Measurements from ENCODE around the gene MCM7. TPM values are rescaled to one million over a fixed set of nuclear protein-coding genes. Genes with fewer than 3 reads are reported as not detected.

Gene MCM7
- total and polyA plus RNA-seq, 2 of the 13 experiments (the other 11 are each of a cell fraction or from before 2014, with no cell fraction given): 84.5 to 214 TPM

DNA sequence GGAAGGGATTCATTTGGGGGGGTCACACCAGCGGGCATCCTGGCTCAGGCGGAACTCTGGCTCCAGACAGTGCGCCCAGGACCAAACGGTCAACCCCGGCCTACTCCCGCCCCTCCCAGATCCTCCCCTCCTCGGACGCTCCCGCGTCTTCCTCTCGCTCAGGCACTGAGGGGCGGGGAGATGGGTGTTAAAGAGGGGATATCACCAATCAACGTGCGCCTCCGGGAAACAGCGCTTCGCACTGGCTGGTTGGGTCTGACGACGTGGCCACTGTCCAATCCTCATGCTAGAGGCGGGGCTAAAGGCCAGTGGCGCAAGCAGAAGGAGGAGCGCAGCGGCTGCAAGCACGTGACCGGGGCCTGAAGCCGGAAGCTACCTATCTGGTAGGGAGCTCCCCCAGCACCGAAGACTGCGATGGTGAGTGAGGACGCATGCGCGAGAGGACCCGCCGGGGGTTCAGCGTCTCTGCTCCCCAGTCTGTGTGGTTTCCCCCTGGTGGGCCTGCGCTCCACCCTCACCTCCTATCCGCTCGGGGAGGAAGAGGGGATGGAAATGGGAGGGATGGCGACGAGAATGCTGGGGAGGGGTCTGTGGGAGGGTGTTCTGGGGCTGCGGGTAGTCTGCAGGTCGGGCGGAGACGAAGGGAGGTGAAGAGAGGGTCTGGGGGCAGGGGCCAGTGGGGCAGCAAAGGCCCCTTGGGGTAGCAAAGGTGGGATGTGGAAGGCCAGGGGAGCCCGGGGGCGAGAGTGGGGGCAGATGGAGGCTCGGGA is 47.5 kb upstream of the MCM7 start, which contains the start of gene LAMTOR4 (continued):
- no peak; the same call in 1 of the 2 replicates for TF ChIP-seq ZNF670 (CRISPR knock-in tag; IDR thresholded peaks at IDR 0.05; ENCODE audit: borderline replicate concordance)
- peak; percentile 5; the same call in 1 of the 2 replicates for TF ChIP-seq RARA (CRISPR knock-in tag; IDR thresholded peaks at IDR 0.05)
- TF ChIP-seq RFXANK (CRISPR knock-in tag; IDR thresholded peaks at IDR 0.05): peak; percentile 90; the same call in 1 of the 2 replicates
- TF ChIP-seq, protein P1, sequence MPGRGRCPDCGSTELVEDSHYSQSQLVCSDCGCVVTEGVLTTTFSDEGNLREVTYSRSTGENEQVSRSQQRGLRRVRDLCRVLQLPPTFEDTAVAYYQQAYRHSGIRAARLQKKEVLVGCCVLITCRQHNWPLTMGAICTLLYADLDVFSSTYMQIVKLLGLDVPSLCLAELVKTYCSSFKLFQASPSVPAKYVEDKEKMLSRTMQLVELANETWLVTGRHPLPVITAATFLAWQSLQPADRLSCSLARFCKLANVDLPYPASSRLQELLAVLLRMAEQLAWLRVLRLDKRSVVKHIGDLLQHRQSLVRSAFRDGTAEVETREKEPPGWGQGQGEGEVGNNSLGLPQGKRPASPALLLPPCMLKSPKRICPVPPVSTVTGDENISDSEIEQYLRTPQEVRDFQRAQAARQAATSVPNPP (CRISPR knock-in tag; IDR thresholded peaks at IDR 0.05): no peak
- 0 out of 2 replicates have a peak, but pooled peaks have one; percentile 26 for TF ChIP-seq KDM5B (CRISPR knock-in tag; IDR thresholded peaks at IDR 0.05; ENCODE audit: borderline replicate concordance)
- TF ChIP-seq TBP (CRISPR knock-in tag; IDR thresholded peaks at IDR 0.05): no peak
- no peak for TF ChIP-seq RORA (CRISPR knock-in tag; IDR thresholded peaks at IDR 0.05)
- TF ChIP-seq, protein P2, sequence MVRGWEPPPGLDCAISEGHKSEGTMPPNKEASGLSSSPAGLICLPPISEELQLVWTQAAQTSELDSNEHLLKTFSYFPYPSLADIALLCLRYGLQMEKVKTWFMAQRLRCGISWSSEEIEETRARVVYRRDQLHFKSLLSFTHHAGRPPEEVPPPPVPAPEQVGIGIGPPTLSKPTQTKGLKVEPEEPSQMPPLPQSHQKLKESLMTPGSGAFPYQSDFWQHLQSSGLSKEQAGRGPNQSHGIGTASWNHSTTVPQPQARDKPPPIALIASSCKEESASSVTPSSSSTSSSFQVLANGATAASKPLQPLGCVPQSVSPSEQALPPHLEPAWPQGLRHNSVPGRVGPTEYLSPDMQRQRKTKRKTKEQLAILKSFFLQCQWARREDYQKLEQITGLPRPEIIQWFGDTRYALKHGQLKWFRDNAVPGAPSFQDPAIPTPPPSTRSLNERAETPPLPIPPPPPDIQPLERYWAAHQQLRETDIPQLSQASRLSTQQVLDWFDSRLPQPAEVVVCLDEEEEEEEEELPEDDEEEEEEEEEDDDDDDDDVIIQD (CRISPR knock-in tag; IDR thresholded peaks at IDR 0.05; ENCODE audit: low read depth): 0 out of 2 replicates have a peak, but pooled peaks have one; percentile 24
- TF ChIP-seq NCOA1 (CRISPR knock-in tag; IDR thresholded peaks at IDR 0.05): no peak
- TF ChIP-seq ZBTB38 (CRISPR knock-in tag; IDR thresholded peaks at IDR 0.05): no peak
- no peak for TF ChIP-seq ZNF564 (CRISPR knock-in tag; IDR thresholded peaks at IDR 0.05)
- TF ChIP-seq ZBTB20 (CRISPR knock-in tag; IDR thresholded peaks at IDR 0.05; ENCODE audit: borderline replicate concordance, low read depth): no peak
- TF ChIP-seq ZNF264 (CRISPR knock-in tag; IDR thresholded peaks at IDR 0.05): 0 out of 2 replicates have a peak, but pooled peaks have one; percentile 31
- TF ChIP-seq ZNF768 (CRISPR knock-in tag; IDR thresholded peaks at IDR 0.05): no peak
- TF ChIP-seq IRF2 (CRISPR knock-in tag; IDR thresholded peaks at IDR 0.05): no peak
- peak; percentile 78; the same call in 1 of the 2 replicates for TF ChIP-seq YEATS2 (CRISPR knock-in tag; IDR thresholded peaks at IDR 0.05; ENCODE audit: borderline replicate concordance)
- TF ChIP-seq, protein P3, sequence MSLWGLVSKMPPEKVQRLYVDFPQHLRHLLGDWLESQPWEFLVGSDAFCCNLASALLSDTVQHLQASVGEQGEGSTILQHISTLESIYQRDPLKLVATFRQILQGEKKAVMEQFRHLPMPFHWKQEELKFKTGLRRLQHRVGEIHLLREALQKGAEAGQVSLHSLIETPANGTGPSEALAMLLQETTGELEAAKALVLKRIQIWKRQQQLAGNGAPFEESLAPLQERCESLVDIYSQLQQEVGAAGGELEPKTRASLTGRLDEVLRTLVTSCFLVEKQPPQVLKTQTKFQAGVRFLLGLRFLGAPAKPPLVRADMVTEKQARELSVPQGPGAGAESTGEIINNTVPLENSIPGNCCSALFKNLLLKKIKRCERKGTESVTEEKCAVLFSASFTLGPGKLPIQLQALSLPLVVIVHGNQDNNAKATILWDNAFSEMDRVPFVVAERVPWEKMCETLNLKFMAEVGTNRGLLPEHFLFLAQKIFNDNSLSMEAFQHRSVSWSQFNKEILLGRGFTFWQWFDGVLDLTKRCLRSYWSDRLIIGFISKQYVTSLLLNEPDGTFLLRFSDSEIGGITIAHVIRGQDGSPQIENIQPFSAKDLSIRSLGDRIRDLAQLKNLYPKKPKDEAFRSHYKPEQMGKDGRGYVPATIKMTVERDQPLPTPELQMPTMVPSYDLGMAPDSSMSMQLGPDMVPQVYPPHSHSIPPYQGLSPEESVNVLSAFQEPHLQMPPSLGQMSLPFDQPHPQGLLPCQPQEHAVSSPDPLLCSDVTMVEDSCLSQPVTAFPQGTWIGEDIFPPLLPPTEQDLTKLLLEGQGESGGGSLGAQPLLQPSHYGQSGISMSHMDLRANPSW (CRISPR knock-in tag; IDR thresholded peaks at IDR 0.05; ENCODE audit: borderline replicate concordance): no peak
- TF ChIP-seq ZNF251 (CRISPR knock-in tag; IDR thresholded peaks at IDR 0.05): no peak
- 0 out of 2 replicates have a peak, but pooled peaks have one; percentile 66 for TF ChIP-seq ZFP37 (CRISPR knock-in tag; IDR thresholded peaks at IDR 0.05; ENCODE audit: borderline replicate concordance)
- TF ChIP-seq, protein P4, sequence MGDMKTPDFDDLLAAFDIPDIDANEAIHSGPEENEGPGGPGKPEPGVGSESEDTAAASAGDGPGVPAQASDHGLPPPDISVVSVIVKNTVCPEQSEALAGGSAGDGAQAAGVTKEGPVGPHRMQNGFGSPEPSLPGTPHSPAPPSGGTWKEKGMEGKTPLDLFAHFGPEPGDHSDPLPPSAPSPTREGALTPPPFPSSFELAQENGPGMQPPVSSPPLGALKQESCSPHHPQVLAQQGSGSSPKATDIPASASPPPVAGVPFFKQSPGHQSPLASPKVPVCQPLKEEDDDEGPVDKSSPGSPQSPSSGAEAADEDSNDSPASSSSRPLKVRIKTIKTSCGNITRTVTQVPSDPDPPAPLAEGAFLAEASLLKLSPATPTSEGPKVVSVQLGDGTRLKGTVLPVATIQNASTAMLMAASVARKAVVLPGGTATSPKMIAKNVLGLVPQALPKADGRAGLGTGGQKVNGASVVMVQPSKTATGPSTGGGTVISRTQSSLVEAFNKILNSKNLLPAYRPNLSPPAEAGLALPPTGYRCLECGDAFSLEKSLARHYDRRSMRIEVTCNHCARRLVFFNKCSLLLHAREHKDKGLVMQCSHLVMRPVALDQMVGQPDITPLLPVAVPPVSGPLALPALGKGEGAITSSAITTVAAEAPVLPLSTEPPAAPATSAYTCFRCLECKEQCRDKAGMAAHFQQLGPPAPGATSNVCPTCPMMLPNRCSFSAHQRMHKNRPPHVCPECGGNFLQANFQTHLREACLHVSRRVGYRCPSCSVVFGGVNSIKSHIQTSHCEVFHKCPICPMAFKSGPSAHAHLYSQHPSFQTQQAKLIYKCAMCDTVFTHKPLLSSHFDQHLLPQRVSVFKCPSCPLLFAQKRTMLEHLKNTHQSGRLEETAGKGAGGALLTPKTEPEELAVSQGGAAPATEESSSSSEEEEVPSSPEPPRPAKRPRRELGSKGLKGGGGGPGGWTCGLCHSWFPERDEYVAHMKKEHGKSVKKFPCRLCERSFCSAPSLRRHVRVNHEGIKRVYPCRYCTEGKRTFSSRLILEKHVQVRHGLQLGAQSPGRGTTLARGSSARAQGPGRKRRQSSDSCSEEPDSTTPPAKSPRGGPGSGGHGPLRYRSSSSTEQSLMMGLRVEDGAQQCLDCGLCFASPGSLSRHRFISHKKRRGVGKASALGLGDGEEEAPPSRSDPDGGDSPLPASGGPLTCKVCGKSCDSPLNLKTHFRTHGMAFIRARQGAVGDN (CRISPR knock-in tag; IDR thresholded peaks at IDR 0.05): peak; percentile 87
- peak; percentile 15 for TF ChIP-seq TEAD3 (CRISPR knock-in tag; optimal IDR thresholded peaks at IDR 0.05; ENCODE audit: borderline replicate concordance)

Data from HepG2 (cell line).